ENCODE data around the gene CRIP1. TPM values are rescaled to one million over a fixed set of nuclear protein-coding genes. Genes with fewer than 3 reads are reported as not detected.

The CRIP1 gene
- total RNA-seq, 2 experiments from 2014 or later, result 93.9 to 95.7 TPM

DNA sequence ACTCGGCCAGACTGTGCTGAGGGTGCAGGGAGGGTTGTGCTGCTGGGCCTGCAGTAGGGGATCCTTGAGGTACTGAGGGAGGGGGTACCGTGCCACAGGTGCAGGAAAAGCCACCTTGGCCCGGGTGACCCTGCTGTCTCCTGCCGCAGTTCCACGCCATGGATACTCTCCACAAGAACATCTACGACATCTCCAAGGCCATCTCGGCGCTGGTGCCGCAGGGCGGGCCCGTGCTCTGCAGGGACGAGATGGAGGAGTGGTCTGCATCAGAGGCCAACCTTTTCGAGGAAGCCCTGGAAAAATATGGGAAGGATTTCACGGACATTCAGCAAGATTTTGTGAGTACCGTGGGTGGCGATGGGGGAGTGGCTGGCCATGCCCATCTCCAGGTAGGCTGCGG, 26.1 kb upstream of the CRIP1 start:
- intact Hi-C loops (cut with micrococcal nuclease), result no loop called here
- POLR2A ChIA-PET, result no interaction called here
- no peak for ATAC-seq
- no peak for DNase-seq
- no peaks in the 10 kb centered on the region for H3K9me3 Mint-ChIP-seq
- CTCF ChIA-PET, result no interaction called here
- no peaks in the 10 kb centered on the region for H3K4me1 Mint-ChIP-seq (ENCODE audit: low read depth)
- no peak overlapping the region for H3K4me3 Mint-ChIP-seq
- H3K27ac Mint-ChIP-seq, result no peak overlapping the region
- H3K36me3 Mint-ChIP-seq (ENCODE audit: low read depth), result peaks cover 8% of the 10 kb centered on the region
- TF ChIP-seq CTCF (IDR thresholded peaks at IDR 0.05), result no peak
- H3K27me3 Mint-ChIP-seq, result no peaks in the 10 kb centered on the region

DNA sequence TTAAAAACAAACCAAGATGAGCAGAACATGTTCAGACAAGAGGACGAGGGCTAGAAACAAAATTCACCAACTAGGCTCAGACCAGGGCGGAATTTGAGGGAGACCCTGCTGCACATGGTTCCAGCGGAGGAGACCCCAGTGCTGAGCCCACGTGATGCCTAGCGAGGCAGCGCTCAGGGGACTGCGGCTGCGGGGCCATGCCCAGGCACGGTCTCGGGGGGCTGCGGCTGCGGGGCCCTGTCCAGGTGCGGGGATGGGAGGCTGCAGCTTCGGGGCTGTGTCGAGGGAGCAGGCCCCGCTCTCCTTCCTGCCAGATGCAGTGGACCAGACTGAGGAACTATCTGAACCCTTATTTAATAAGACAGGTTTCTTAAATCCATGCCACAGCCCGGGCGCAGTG, 24.8 kb upstream of the CRIP1 start:
- no peak for TF ChIP-seq CTCF (IDR thresholded peaks at IDR 0.05)
- Mint-ChIP-seq H3K36me3 (ENCODE audit: low read depth) (peaks cover 6% of the 10 kb centered on the region), H3K4me3 (no peak overlapping the region), H3K9me3 (no peaks in the 10 kb centered on the region), H3K27ac (no peak overlapping the region), H3K4me1 (ENCODE audit: low read depth) (no peaks in the 10 kb centered on the region), H3K27me3 (no peaks in the 10 kb centered on the region)
- ChIA-PET POLR2A (interaction anchor here (1.0 kb wide), 1 partner anchor 39 kb away, joined by 3 read pairs; no protein-coding TSS in a partner anchor), CTCF (no interaction called here)
- DNase-seq, result no peak
- no peak for ATAC-seq
- intact Hi-C loops (cut with micrococcal nuclease), result no loop called here

DNA sequence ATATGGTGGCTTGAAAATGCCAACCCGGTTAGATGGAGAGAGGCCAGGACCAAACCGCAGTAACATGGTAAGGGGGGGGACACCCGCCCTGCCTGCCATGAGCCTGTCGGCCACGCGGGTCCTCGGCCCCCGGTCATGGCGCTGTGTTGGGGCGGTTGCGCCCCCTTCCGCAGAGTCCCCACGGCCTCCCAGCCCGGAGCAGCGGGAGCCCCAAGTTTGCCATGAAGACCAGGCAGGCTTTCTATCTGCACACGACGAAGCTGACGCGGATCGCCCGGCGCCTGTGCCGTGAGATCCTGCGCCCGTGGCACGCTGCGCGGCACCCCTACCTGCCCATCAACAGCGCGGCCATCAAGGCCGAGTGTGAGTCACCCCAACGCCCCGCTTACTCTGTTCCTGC, 22.2 kb upstream of the CRIP1 start:
- H3K9me3 Mint-ChIP-seq, result no peaks in the 10 kb centered on the region
- no peak overlapping the region for H3K4me3 Mint-ChIP-seq
- ChIA-PET POLR2A (no interaction called here), CTCF (interaction anchor here (1.8 kb wide), 1 partner anchor 16 kb away, joined by 5 read pairs; no protein-coding TSS in a partner anchor)
- no peak for TF ChIP-seq CTCF (IDR thresholded peaks at IDR 0.05)
- H3K27me3 Mint-ChIP-seq, result no peaks in the 10 kb centered on the region
- H3K4me1 Mint-ChIP-seq (ENCODE audit: low read depth), result no peaks in the 10 kb centered on the region
- DNase-seq, result no peak
- peaks cover 6% of the 10 kb centered on the region for H3K36me3 Mint-ChIP-seq (ENCODE audit: low read depth)
- H3K27ac Mint-ChIP-seq, result no peak overlapping the region
- intact Hi-C loops (cut with micrococcal nuclease), result no loop called here
- ATAC-seq, result no peak

GRCh38 chr14:105465209-105466031, 21.3 kb upstream of the CRIP1 start:
- TF ChIP-seq CTCF (IDR thresholded peaks at IDR 0.05), result no peak
- Mint-ChIP-seq H3K27ac (no peak overlapping the region), H3K27me3 (no peaks in the 10 kb centered on the region), H3K9me3 (no peaks in the 10 kb centered on the region), H3K4me1 (ENCODE audit: low read depth) (no peaks in the 10 kb centered on the region), H3K4me3 (no peak overlapping the region), H3K36me3 (ENCODE audit: low read depth) (peaks cover 6% of the 10 kb centered on the region)
- ChIA-PET CTCF (no interaction called here), POLR2A (no interaction called here)
- no peak for DNase-seq
- no peak for ATAC-seq
- intact Hi-C loops (cut with micrococcal nuclease), result no loop called here

GRCh38 chr14:105466531-105467248, 20.0 kb upstream of the CRIP1 start:
- DNase-seq (no peak), ATAC-seq (no peak)
- peaks cover 3% of the 10 kb centered on the region for H3K36me3 Mint-ChIP-seq (ENCODE audit: low read depth)
- H3K4me1 Mint-ChIP-seq (ENCODE audit: low read depth), result no peaks in the 10 kb centered on the region
- no peak overlapping the region for H3K4me3 Mint-ChIP-seq
- H3K27ac Mint-ChIP-seq, result no peak overlapping the region
- POLR2A ChIA-PET, result no interaction called here
- CTCF ChIA-PET, result no interaction called here
- no peak for TF ChIP-seq CTCF (IDR thresholded peaks at IDR 0.05)
- H3K9me3 Mint-ChIP-seq, result no peaks in the 10 kb centered on the region
- intact Hi-C loops (cut with micrococcal nuclease), result no loop called here
- no peaks in the 10 kb centered on the region for H3K27me3 Mint-ChIP-seq
